ENCODE measurements around the gene LSM7.

Gene LSM7

DNA sequence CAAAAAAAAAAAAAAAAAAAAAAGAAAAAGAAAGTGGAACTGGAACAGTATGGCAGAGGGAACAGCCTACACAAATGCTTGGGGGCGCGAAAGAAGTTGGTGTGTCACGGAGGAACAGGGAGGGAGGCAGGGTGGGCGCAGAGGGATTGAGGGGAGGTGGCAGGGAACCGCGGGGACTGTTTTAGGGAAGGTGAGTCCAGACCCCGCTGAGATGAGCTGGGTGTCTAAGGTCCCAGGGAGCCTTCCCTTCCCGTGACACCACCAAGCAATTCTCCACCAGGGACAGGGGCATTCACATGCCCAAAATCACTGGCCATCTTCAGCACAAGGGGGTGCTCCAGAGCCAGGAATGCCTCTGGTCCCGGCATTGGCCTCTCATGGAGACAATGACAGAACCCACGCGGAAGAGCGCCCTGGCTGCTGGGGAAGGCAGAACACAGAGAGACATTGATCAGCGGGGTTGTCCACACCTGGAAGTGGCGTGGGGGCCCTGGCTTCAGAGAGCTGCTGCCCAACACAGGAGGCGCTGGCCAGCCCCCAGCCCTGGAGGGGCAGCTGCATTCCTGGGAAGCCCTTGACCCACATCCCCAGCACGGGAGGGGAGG, 53.4 kb downstream of the LSM7 start:
- no peak for DNase-seq

DNA sequence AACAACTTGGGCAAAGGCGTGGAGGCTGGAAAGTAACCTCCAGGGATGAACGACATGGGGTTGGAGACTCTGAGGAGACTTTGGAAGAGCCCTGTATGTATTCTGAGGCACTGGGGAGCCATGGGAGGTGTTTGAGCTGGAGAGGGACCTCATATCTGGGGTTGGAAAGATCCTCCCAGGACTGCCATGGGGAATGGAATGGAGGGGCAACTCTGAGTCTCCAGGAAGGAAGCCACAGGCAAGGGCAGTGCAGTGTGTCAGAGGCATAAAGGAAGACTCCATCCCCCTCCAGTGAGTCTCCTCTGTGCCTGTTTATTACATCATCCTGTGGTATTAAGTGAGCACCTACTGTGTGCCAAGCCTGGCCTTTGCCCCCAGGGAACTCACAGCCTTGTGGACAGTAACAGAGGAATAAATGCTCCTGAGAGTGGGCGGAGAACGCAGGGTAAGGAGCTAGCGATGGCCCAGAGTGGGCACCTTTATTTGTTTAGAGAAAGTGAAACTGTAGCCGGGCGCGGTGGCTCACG, 54.1 kb downstream of the LSM7 start:
- no peak for DNase-seq

DNA sequence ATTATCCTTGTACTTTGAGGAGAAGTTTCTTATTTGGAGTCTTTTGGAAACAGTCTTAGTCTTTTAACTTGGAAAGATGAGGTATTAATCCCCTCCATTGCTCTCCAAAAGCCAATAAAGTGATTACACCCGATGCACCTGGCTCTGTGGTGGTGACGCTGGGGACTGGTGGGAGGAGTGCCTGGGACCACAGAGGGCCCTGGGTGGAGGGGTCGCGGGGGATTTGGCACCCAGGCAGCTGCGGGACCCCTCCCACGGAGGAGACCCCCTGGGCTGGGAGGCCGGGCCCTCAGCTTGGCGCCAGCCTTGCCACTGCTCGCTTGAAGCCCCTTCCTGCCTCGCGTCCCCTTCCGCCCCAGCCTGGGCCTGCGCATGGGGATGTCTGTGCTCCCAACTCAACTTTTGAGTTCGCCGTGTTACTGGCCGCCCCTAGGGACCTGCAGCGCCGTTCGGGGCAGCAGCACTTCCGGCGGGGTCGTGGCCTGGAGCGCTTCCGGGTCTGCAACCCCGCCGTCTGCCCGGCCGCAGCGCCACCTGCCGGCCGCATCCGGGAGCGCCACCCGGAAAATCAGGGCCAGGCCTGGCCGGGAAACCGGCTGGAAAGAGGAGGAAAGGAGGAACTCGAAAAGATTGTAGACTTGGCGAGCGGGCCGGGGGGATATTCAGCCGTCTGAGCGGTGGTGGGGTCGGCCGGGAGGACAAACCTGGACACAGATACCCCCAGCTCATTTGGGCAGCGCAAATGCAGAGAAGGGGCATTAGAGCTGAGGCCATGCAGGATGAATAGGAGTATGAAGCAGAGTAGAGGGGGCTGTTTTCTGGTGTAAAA, 54.8 kb downstream of the LSM7 start:
- DNase-seq = peak; percentile 35

Measured in NCI-H1436 treated with DMSO at 0.1 percent for 48 hours (cell line).